ENCODE data around the gene GDPD3.

Gene GDPD3

DNA sequence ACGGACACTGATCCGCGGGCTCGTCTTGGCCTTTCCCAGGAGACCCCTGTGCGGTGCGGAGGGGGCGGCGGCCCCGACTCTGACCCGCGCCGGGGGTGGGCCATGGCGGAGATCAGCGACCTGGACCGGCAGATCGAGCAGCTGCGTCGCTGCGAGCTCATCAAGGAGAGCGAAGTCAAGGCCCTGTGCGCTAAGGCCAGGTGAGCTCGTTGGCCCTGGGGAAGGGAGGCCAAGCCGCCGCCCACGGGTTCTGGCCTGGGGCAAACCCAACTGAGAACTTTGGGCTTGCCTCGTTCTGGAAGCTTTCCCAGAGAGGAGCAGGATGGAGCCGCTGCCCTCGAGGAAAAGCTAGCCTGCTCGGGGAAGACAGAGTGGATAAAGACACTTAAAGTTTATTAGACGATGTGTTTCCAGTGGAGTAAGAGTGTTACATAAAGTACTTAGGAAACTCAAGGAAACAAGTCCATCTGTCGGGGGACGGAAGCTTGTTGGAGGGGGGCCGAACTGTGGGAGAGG, 37.0 kb downstream of the GDPD3 start:
- no peak for DNase-seq
- H3K4me3 ChIP-seq (ENCODE audit: low read depth, low read length) = peak overlapping the region; percentile 96
- peak overlapping the region; percentile 84 for H3K27ac ChIP-seq
- in situ Hi-C loops (cut with HindIII; ENCODE audit: low pct_ligation_motif_present, low sequenced_read_pairs) = no loop called here
- TF ChIP-seq, protein P1, sequence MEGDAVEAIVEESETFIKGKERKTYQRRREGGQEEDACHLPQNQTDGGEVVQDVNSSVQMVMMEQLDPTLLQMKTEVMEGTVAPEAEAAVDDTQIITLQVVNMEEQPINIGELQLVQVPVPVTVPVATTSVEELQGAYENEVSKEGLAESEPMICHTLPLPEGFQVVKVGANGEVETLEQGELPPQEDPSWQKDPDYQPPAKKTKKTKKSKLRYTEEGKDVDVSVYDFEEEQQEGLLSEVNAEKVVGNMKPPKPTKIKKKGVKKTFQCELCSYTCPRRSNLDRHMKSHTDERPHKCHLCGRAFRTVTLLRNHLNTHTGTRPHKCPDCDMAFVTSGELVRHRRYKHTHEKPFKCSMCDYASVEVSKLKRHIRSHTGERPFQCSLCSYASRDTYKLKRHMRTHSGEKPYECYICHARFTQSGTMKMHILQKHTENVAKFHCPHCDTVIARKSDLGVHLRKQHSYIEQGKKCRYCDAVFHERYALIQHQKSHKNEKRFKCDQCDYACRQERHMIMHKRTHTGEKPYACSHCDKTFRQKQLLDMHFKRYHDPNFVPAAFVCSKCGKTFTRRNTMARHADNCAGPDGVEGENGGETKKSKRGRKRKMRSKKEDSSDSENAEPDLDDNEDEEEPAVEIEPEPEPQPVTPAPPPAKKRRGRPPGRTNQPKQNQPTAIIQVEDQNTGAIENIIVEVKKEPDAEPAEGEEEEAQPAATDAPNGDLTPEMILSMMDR (IDR thresholded peaks at IDR 0.05; ENCODE audit: low read depth, low read length, missing control alignments) = no peak
- peaks cover 58% of the 10 kb centered on the region for H3K36me3 ChIP-seq (replicated peaks)
- H3K27me3 ChIP-seq (replicated peaks) = no peaks in the 10 kb centered on the region

DNA sequence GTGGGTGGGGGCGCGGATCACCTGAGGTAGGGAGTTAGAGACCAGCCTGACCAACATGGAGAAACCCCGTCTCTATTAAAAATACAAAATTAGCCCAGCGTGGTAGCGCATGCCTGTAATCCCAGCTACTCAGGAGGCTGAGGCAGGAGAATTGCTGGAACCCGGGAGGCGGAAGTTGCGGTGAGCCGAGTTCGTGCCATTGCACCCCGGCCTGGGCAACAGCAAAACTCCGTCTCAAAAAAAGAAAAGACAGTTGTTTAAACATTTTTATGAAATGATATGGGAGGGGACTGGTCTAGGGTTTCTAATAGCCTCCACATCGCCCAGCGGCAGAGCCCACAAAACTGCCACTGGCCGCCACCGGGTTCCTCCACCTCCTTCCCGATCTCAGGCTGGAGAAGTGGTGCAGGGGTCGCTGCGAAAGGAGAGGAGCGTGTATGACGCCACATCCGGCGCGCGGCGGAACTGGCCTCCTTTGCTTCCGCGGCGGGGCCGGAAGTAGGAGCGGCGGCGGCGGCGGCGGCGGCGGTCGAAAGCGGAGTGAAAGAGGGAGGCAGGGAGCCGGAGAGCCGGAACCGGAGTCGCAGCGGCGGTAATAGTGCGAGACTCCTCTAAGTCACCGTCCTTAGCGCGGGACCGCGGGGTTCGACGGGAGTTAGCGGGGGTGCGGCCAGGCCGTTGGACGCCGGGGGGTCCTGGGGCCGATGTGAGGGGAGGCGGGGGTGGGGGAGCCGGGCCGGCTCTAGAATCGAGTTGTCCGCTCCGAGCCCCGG, 37.6 kb downstream of the GDPD3 start, which contains the start of gene PPP4C:
TSS of gene PPP4C (plus strand) at position 492 of the 773 bp plus-strand sequence. CDS start 384 bp downstream, outside the sequence.
- Histone ChIP-seq H3K27ac (peak within 1 kb of the TSS; percentile 84), H3K4me3 (ENCODE audit: low read depth, low read length) (peak within 1 kb of the TSS; percentile 96), H3K27me3 (replicated peaks) (no peaks in the 10 kb centered on the region), H3K36me3 (replicated peaks) (peaks cover 57% of the 10 kb centered on the region)
- peak; percentile 81 for DNase-seq
- in situ Hi-C loops (cut with HindIII; ENCODE audit: low pct_ligation_motif_present, low sequenced_read_pairs) = no loop called here
- TF ChIP-seq, protein P1 (IDR thresholded peaks at IDR 0.05; ENCODE audit: low read depth, low read length, missing control alignments) = no peak

DNA sequence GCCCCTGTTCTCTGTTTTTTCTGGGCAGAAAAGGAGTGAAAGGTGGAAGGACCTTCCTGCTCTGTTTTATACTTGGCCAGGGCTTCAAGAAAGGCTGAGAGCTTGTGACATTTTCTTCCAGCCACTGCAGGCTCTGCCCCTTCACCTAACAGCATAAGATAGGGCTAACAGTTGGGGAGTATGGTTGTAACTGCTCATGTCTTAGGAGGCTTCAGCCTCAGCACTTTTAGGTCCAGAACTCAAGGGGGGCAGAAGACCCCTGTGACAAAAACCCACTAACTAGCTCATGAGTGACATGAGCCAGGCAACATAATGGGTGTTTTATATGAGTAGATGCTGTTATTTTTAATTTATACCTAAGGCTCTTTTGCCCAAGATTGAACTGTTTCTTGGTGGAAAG, 42.8 kb downstream of the GDPD3 start:
- in situ Hi-C loops (cut with HindIII; ENCODE audit: low pct_ligation_motif_present, low sequenced_read_pairs) = no loop called here
- TF ChIP-seq, protein P1 (IDR thresholded peaks at IDR 0.05; ENCODE audit: low read depth, low read length, missing control alignments) = no peak
- Histone ChIP-seq H3K4me3 (ENCODE audit: low read depth, low read length) (no peak overlapping the region), H3K36me3 (replicated peaks) (peaks cover 70% of the 10 kb centered on the region), H3K27me3 (replicated peaks) (no peaks in the 10 kb centered on the region), H3K27ac (no peak overlapping the region)
- DNase-seq = no peak

GRCh38 chr16:30069611-30070462, 43.5 kb downstream of the GDPD3 start:
- Histone ChIP-seq H3K4me3 (ENCODE audit: low read depth, low read length) (peak overlapping the region; percentile 15), H3K27ac (no peak overlapping the region), H3K36me3 (replicated peaks) (peaks cover 70% of the 10 kb centered on the region), H3K27me3 (replicated peaks) (no peaks in the 10 kb centered on the region)
- DNase-seq = no peak
- TF ChIP-seq, protein P1 (IDR thresholded peaks at IDR 0.05; ENCODE audit: low read depth, low read length, missing control alignments) = no peak
- in situ Hi-C loops (cut with HindIII; ENCODE audit: low pct_ligation_motif_present, low sequenced_read_pairs) = no loop called here

- Histone ChIP-seq H3K27me3 (replicated peaks) (no peaks in the 10 kb centered on the region), H3K4me3 (ENCODE audit: low read depth, low read length) (peak overlapping the region; percentile 5), H3K27ac (no peak overlapping the region), H3K36me3 (replicated peaks) (peaks cover 69% of the 10 kb centered on the region)
- in situ Hi-C loops (cut with HindIII; ENCODE audit: low pct_ligation_motif_present, low sequenced_read_pairs) = no loop called here
- no peak for DNase-seq
- TF ChIP-seq, protein P1 (IDR thresholded peaks at IDR 0.05; ENCODE audit: low read depth, low read length, missing control alignments) = peak; percentile 75
Observed at GRCh38 chr16:30068750-30069610, 44.4 kb downstream of the GDPD3 start.

All from brain microvascular endothelial cell (primary cell).